ENCODE data around the gene TSHZ2. TPM values are rescaled to one million over a fixed set of nuclear protein-coding genes. Genes with fewer than 3 reads are reported as not detected.
"Not testable (repeated sequence)": the region's sequence is repeated elsewhere in the genome, so short reads cannot be mapped to it uniquely, and the experiment has no call there.

Gene TSHZ2
- total RNA-seq, 1 experiment from 2014 or later = 2.3 TPM

DNA sequence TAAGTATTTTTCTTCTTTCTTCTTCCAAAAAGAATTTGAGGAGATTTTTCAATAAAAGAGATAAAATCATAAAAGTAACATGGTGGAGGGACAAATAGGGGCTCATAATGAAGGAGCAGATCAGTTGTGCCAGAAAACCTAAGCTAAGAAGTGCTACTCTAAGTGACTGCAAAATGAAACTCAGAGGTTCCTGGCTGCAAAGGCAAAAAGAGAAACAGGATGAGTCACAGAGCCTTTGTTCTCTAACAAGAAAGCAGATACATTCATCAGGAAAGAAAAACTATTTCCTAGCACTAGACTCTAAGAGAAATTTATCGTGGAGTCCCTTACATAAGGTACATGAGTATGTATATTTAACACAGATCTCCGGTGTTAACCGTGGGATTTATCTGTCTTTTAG is 49.8 kb downstream of the TSHZ2 start:
- no peaks in the 10 kb centered on the region for H3K27me3 Mint-ChIP-seq (ENCODE audit: insufficient read depth, unreplicated experiment)
- H3K9me3 Mint-ChIP-seq (ENCODE audit: unreplicated experiment) = no peaks in the 10 kb centered on the region
- DNase-seq (ENCODE audit: unreplicated experiment) = peak; percentile 26
- no TSS peak for BruUV-seq (replicated peaks)
- H3K27ac Mint-ChIP-seq (ENCODE audit: low read depth, unreplicated experiment) = no peak overlapping the region
- no peaks in the 10 kb centered on the region for H3K36me3 Mint-ChIP-seq (ENCODE audit: insufficient read depth, unreplicated experiment)
- no peak for TF ChIP-seq CTCF (IDR thresholded peaks at IDR 0.05; ENCODE audit: unreplicated experiment)
- intact Hi-C loops (cut with micrococcal nuclease) = no loop called here
- peaks cover 13% of the 10 kb centered on the region for H3K4me1 Mint-ChIP-seq (ENCODE audit: insufficient read depth, unreplicated experiment)
- H3K4me3 Mint-ChIP-seq (ENCODE audit: unreplicated experiment) = no peak overlapping the region
- POLR2A ChIA-PET = interaction anchor here (1.3 kb wide), 1 partner anchor 10 kb away, joined by 5 read pairs; no protein-coding TSS in a partner anchor
- CTCF ChIA-PET = interaction anchor here (0.6 kb wide), 1 partner anchor 47 kb away, joined by 3 read pairs; no protein-coding TSS in a partner anchor

DNA sequence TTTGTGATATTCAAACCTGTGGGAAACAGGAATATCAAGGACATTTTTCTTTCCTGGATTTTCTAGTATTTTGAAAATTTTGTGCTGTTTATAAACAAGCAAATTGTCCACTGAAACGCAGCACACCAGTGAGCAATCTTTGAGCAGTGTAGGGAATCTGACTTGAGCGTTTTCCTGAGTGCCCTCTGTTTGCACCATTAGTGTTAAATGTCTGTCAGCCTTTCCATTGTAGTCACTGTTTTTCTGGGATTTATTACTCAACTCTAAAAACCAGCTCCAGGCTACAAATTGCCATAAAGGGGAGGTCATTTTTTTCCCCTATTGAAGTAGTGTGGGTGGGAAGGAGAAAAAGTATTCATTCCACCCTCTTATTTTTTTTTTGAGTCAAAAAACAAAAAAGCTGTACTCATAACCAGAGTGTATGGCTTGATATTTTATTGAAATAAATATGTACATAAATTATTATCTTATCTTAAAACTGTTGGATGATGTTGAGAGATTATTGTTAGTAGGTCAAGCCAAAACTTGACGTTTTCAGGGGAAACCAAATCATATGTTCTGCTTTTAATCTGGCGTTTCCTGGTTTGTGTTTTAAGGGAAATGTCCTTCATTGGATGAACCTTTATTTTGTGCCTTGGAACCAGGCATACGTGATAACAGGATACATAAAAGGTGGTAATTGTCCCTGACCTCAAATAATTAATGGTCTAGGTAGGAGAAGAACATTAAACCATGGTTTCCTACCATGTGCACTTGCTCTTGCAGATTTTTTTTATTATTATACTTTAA is 51.8 kb downstream of the TSHZ2 start:
- Mint-ChIP-seq H3K27me3 (ENCODE audit: insufficient read depth, unreplicated experiment) (no peaks in the 10 kb centered on the region), H3K9me3 (ENCODE audit: unreplicated experiment) (no peaks in the 10 kb centered on the region), H3K4me3 (ENCODE audit: unreplicated experiment) (no peak overlapping the region), H3K36me3 (ENCODE audit: insufficient read depth, unreplicated experiment) (no peaks in the 10 kb centered on the region), H3K27ac (ENCODE audit: low read depth, unreplicated experiment) (no peak overlapping the region), H3K4me1 (ENCODE audit: insufficient read depth, unreplicated experiment) (peaks cover 20% of the 10 kb centered on the region)
- no TSS peak for BruUV-seq (replicated peaks)
- DNase-seq (ENCODE audit: unreplicated experiment) = no peak
- CTCF ChIA-PET = no interaction called here
- POLR2A ChIA-PET = no interaction called here
- no peak for TF ChIP-seq CTCF (IDR thresholded peaks at IDR 0.05; ENCODE audit: unreplicated experiment)
- intact Hi-C loops (cut with micrococcal nuclease) = no loop called here

- POLR2A ChIA-PET; H3K9me3 Mint-ChIP-seq (ENCODE audit: unreplicated experiment); H3K27ac Mint-ChIP-seq (ENCODE audit: low read depth, unreplicated experiment); BruUV-seq (replicated peaks); H3K36me3 Mint-ChIP-seq (ENCODE audit: insufficient read depth, unreplicated experiment); H3K27me3 Mint-ChIP-seq (ENCODE audit: insufficient read depth, unreplicated experiment); H3K4me3 Mint-ChIP-seq (ENCODE audit: unreplicated experiment); CTCF ChIA-PET; DNase-seq (ENCODE audit: unreplicated experiment); intact Hi-C loops (cut with micrococcal nuclease): not testable (repeated sequence)
- H3K4me1 Mint-ChIP-seq (ENCODE audit: insufficient read depth, unreplicated experiment) = peaks cover 13% of the 10 kb centered on the region
These were observed 52.5 kb downstream of the TSHZ2 start for GRCh38 chr20:53024653-53025052.

DNA sequence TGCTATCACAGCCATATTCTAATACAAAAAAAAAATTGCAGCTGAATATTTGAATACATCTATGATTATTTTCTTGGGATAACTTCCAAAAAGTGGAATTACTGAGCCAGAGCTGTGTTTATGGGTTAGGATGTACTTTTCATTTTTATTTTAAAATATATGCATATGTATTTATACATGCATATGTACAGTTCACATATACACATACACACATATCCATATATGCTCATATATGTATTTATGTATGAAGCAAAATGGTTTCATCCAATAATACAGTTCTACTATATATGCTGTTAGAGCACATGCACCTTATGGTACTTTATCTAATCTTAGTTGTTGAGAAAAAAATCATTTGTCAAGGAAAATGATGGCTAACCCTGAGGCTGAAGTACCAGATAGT is 54.9 kb downstream of the TSHZ2 start:
- TF ChIP-seq CTCF (IDR thresholded peaks at IDR 0.05; ENCODE audit: unreplicated experiment) = no peak
- no peak for DNase-seq (ENCODE audit: unreplicated experiment)
- H3K9me3 Mint-ChIP-seq (ENCODE audit: unreplicated experiment) = no peaks in the 10 kb centered on the region
- H3K4me1 Mint-ChIP-seq (ENCODE audit: insufficient read depth, unreplicated experiment) = peaks cover 16% of the 10 kb centered on the region
- H3K27ac Mint-ChIP-seq (ENCODE audit: low read depth, unreplicated experiment) = no peak overlapping the region
- ChIA-PET CTCF (interaction anchor here (0.6 kb wide), 1 partner anchor 1002 kb away, joined by 6 read pairs; no protein-coding TSS in a partner anchor), POLR2A (interaction anchor here (0.6 kb wide), 1 partner anchor 141 kb away, joined by 3 read pairs; no protein-coding TSS in a partner anchor)
- intact Hi-C loops (cut with micrococcal nuclease) = no loop called here
- H3K27me3 Mint-ChIP-seq (ENCODE audit: insufficient read depth, unreplicated experiment) = no peaks in the 10 kb centered on the region
- no peaks in the 10 kb centered on the region for H3K36me3 Mint-ChIP-seq (ENCODE audit: insufficient read depth, unreplicated experiment)
- H3K4me3 Mint-ChIP-seq (ENCODE audit: unreplicated experiment) = no peak overlapping the region
- BruUV-seq (replicated peaks) = no TSS peak
